Kidney (tissue), 14 donors: Measurements from ENCODE around the gene VSIG10. TPM values are rescaled to one million over a fixed set of nuclear protein-coding genes. Genes with fewer than 3 reads are reported as not detected.

Experiments used
- DNase-seq, 5 donors: peaks; one replicate each; pipeline ENCODE4 v3.0.0-alpha.2; 2013 to 2020
- FAIRE-seq: peaks from 2 replicates; lab custom pipeline; 2012; peaks lifted over from hg19 to GRCh38; lab: Jason Lieb, UNC
- H3K27ac ChIP-seq, 2 donors: one replicate each; pipeline ENCODE4 v1.7.0; 2013; ENCODE audit warnings: low read depth in 2 of 2, low read length in 2 of 2, inconsistent platforms in 1 of 2
- H3K27me3 ChIP-seq: one replicate; pipeline ENCODE4 v1.7.1; 2013; ENCODE audit warnings: low read length, inconsistent platforms; ENCODE audit not compliant: control insufficient read depth, insufficient read depth
- H3K36me3 ChIP-seq, 3 donors: one replicate each; pipeline versions ENCODE4 v1.7.0 to v1.7.1; 2013; ENCODE audit warnings: low read length in 3 of 3, control low read depth in 1 of 3, inconsistent platforms in 1 of 3; ENCODE audit not compliant: insufficient read depth in 3 of 3, control insufficient read depth in 2 of 3
- H3K4me1 ChIP-seq, 3 donors: one replicate each; pipeline versions ENCODE4 v1.7.0 to v1.7.1; 2013; ENCODE audit warnings: low read length in 3 of 3, inconsistent platforms in 1 of 3, low read depth in 1 of 3; ENCODE audit not compliant: control insufficient read depth in 2 of 3, insufficient read depth in 2 of 3
- H3K4me3 ChIP-seq, 3 donors: one replicate each; pipeline versions ENCODE4 v1.7.0 to v1.8.1; 2013; ENCODE audit warnings: low read length in 3 of 3, control low read depth in 1 of 3, inconsistent platforms in 1 of 3
- H3K9ac ChIP-seq, 3 donors: one replicate each; pipeline versions ENCODE4 v1.7.0 to v1.7.1; 2013; ENCODE audit warnings: low read length in 3 of 3, control low read depth in 1 of 3, inconsistent platforms in 1 of 3
- H3K9me3 ChIP-seq, 3 donors: one replicate each; pipeline versions ENCODE4 v1.7.0 to v1.7.1; 2013; ENCODE audit warnings: low read length in 3 of 3, control low read depth in 1 of 3, inconsistent platforms in 1 of 3; ENCODE audit not compliant: control insufficient read depth in 2 of 3, insufficient read depth in 1 of 3
- intact Hi-C: fragments of 100-400 bp; cut with DNase I; formaldehyde crosslinking; loops from one replicate; pipeline ENCODE4 v1.11.1; 2022
- polyA plus RNA-seq: library from polyadenylated mRNA; stranded (reverse); fragments of 350-450 nt; fragmentation: Illumina TruSeq; extraction: RNeasy Lipid Tissue Mini Kit (QIAGEN cat#74804); gene quantifications from one replicate; pipeline ENCODE4 v1.2.3, GENCODE V29; 2014; ENCODE audit warnings: low read depth, low replicate concordance; ENCODE audit not compliant: insufficient read depth
- total RNA-seq: library from RNA; stranded (reverse); fragmentation: NEBNext Ultra II Directional; extraction: Animal tissue kit (Norgen Biotek cat#: 25700); gene quantifications from one replicate; pipeline ENCODE4 v1.2.1, GENCODE V29; 2021
- TF ChIP-seq, protein P1 (sequence below): IDR thresholded peaks from 3 replicates; pipeline ENCODE4 v1.5.1; 2012; ENCODE audit warnings: mild to moderate bottlenecking, moderate library complexity, borderline replicate concordance; ENCODE audit not compliant: insufficient read depth; ENCODE audit errors: extremely low read depth
- donor health status: control.
- donor health status: control.
- donor health status: control.
- donor health status: control.
- donor health status: control.
- donor health status: DM: yes; HTN: yes; CAD: no.
- donor health status: Normal renal cell carcinoma (clear cell type).

VSIG10 gene
- total and polyA plus RNA-seq, 2 donors from 2014 or later, result 15.8 to 26.1 TPM

DNA sequence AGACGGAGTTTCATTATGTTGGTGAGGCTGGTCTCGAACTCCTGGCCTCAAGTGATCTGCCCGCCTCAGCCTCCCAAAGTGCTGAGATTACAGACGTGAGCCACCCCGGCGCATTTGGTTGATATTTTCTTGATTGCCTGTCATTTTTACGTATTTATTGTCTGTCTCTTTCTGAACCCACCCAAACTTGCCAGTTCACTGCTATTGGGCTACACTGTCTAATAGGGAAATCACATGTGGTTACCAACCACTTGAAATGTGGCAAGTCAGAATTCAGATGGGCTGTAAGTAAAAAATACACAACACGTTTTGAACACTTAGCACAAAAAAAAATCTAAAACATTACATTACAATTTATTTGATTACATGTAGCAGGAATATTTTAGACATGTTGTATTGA is 44.9 kb downstream of the VSIG10 start:
- FAIRE-seq (no peak), DNase-seq (no peak)
- intact Hi-C loops, result no loop called here
- Histone ChIP-seq H3K27ac (no peak overlapping the region), H3K4me3 (no peak overlapping the region), H3K27me3 (no peaks in the 10 kb centered on the region), H3K9me3 (no peaks in the 10 kb centered on the region), H3K9ac (no peak overlapping the region), H3K36me3 (no peaks in the 10 kb centered on the region), H3K4me1 (peaks cover 0 to 15% (median 13%) of the 10 kb centered on the region in 3 donors)
- TF ChIP-seq, protein P1, sequence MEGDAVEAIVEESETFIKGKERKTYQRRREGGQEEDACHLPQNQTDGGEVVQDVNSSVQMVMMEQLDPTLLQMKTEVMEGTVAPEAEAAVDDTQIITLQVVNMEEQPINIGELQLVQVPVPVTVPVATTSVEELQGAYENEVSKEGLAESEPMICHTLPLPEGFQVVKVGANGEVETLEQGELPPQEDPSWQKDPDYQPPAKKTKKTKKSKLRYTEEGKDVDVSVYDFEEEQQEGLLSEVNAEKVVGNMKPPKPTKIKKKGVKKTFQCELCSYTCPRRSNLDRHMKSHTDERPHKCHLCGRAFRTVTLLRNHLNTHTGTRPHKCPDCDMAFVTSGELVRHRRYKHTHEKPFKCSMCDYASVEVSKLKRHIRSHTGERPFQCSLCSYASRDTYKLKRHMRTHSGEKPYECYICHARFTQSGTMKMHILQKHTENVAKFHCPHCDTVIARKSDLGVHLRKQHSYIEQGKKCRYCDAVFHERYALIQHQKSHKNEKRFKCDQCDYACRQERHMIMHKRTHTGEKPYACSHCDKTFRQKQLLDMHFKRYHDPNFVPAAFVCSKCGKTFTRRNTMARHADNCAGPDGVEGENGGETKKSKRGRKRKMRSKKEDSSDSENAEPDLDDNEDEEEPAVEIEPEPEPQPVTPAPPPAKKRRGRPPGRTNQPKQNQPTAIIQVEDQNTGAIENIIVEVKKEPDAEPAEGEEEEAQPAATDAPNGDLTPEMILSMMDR, result no peak

DNA sequence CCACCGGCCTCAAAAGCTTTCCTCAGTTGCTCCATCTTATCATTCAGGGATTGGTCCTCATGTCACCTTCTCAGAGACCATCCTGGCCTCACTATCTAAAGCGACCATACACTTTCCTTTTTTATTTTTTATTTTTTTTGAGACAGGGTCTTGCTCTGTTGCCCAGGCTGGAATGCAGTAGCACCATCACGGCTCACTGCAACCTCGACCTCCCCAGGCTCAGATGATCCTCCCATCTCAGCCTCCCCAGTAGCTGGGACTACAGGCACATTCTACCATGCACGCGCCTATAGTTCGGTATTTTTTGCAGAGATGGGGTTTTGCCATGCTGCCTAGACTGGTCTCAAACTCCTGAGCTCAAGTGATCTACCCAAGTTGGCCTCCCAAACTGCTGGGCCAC is 45.6 kb downstream of the VSIG10 start:
- peaks cover 0 to 16% (median 15%) of the 10 kb centered on the region in 3 donors for H3K4me1 ChIP-seq
- TF ChIP-seq, protein P1, result no peak

DNA sequence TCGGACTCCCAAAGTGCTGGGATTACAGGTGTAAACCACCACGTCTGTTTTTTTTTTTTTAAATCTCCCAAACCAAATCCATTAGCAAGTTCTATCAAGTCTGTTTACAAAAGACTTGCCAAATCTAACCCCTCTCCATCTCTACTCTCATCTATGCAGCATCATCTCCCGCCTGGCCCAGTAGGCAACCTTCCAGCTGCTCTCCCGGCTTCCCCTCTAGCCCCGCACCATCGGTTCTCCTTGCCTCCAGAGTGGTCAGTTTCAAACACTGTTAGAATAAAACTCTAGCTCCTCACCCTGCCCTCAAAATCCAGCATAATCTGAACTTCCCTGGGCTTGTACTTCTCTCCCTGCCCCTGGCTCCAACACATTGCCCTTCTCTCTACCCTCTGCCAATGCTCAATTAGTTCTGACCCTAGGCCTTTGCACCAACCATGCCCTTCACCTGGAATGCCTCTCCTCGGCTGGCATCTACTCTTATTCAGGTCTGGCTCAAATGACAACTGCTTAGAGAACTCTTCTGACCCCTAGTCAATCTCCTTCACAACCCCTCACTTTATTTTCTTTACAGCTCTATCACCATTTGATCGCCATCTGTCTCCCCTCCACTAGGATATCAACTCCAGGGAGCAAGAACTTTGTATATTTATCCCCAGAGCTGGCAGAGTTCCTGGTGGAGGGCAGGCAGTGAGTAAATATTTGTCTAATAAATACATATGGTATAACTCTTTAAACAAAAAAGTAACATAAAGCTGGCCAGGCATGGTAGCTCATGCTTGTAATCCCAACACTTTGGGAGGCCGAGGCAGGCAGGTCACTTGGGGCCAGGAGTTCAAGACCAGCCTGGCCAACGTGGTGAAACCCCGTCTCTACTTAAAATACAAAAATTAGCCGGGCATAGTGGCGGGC is 47.7 kb downstream of the VSIG10 start:
- Histone ChIP-seq H3K4me1 (peaks cover 0 to 32% (median 22%) of the 10 kb centered on the region in 3 donors), H3K36me3 (no peaks in the 10 kb centered on the region), H3K27me3 (no peaks in the 10 kb centered on the region), H3K9me3 (no peaks in the 10 kb centered on the region), H3K4me3 (no peak overlapping the region), H3K9ac (no peak overlapping the region), H3K27ac (peak overlapping the region; percentile 7 to 20)
- no peak for FAIRE-seq
- intact Hi-C loops, result no loop called here
- DNase-seq, result no peak
- TF ChIP-seq, protein P1, result no peak

More for the DNA sequence above, 45.6 kb downstream of the VSIG10 start:
- H3K27me3 ChIP-seq, result no peaks in the 10 kb centered on the region
- H3K27ac ChIP-seq, result no peak overlapping the region
- FAIRE-seq (no peak), DNase-seq (no peak)
- no peaks in the 10 kb centered on the region for H3K36me3 ChIP-seq
- H3K4me3 ChIP-seq, result no peak overlapping the region
- H3K9me3 ChIP-seq, result no peaks in the 10 kb centered on the region
- intact Hi-C loops, result no loop called here
- H3K9ac ChIP-seq, result no peak overlapping the region
